T-helper 1 cell treated with Interleukin-12 subunit alpha and Interleukin-12 subunit beta and Interleukin-4 antibody, amounts not matched to agents 30 μg/mL and 1 μg/mL, for 36 hours (primary cell): Measurements from ENCODE around the gene TSTD2.
"Not testable (repeated sequence)": the region's sequence is repeated elsewhere in the genome, so short reads cannot be mapped to it uniquely, and the experiment has no call there.

Experiments
- H3K27ac Mint-ChIP-seq: one replicate; pipeline ENCODE4 v1.8.0; 2021; ENCODE audit warnings: mild to moderate bottlenecking, mixed read lengths
- H3K27me3 Mint-ChIP-seq: one replicate; pipeline ENCODE4 v1.8.0; 2021; ENCODE audit warnings: low read depth, mixed read lengths
- H3K36me3 Mint-ChIP-seq: one replicate; pipeline ENCODE4 v1.8.0; 2021; ENCODE audit warnings: low read depth, mixed read lengths
- H3K4me1 Mint-ChIP-seq: one replicate; pipeline ENCODE4 v1.8.0; 2021; ENCODE audit warnings: low read depth, mixed read lengths
- H3K4me3 Mint-ChIP-seq: one replicate; pipeline ENCODE4 v1.8.0; 2021; ENCODE audit warnings: mild to moderate bottlenecking, moderate library complexity, mixed read lengths
- H3K9me3 Mint-ChIP-seq: one replicate; pipeline ENCODE4 v1.8.0; 2021; ENCODE audit warnings: mixed read lengths

Gene TSTD2

GRCh38 chr9:97645720-97646119 lies 12.6 kb upstream of the TSTD2 start:
- H3K4me1 Mint-ChIP-seq, result peaks cover 8% of the 10 kb centered on the region

DNA sequence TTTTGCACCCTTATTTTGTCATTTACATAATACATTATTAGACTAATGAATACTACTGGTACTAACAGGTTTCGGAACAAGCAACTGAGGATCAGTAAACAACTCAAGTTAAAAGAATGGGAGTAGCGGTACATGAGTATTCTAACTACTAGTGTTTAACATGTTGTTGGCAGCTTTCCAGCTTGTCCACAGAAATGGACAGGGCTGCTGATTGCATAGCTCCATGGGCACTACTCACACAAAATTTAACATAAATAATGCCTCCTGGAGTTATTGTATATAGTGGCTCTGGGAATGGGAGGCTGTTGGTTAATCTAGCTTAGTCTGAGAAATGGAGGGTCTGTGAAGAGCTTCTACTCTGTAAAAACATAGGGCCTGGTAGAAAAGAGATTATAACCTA lies 7.2 kb upstream of the TSTD2 start:
- Mint-ChIP-seq H3K27ac (no peak overlapping the region), H3K9me3 (no peaks in the 10 kb centered on the region), H3K36me3 (peaks cover 17% of the 10 kb centered on the region), H3K4me1 (peaks cover 30% of the 10 kb centered on the region), H3K27me3 (no peaks in the 10 kb centered on the region), H3K4me3 (no peak overlapping the region)

More at GRCh38 chr9:97645720-97646119, 12.6 kb upstream of the TSTD2 start:
- Mint-ChIP-seq H3K27ac (no peak overlapping the region), H3K9me3 (no peaks in the 10 kb centered on the region), H3K36me3 (peaks cover 31% of the 10 kb centered on the region), H3K4me3 (no peak overlapping the region), H3K27me3 (no peaks in the 10 kb centered on the region)

DNA sequence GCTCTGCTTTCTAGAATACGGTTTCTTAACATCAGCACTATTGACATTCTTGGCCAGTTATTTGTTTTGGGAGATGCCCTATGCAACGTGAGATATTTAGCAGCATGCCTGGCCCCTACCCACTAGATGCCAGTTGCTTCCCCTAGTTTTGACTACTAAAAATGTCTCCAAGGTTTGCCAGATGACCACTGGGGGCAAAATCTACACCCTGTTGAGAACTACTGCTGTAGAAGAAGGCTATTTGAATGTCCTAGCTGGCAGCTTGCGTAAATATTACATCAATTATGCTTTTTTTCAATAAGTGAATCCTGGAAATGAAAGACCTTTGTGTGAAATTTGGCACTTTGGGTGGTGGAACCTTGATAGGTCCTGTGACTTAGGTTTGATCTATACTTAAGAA lies 5.5 kb upstream of the TSTD2 start:
- Mint-ChIP-seq H3K27me3 (no peaks in the 10 kb centered on the region), H3K4me3 (no peak overlapping the region), H3K36me3 (peaks cover 21% of the 10 kb centered on the region), H3K27ac (no peak overlapping the region), H3K9me3 (no peaks in the 10 kb centered on the region), H3K4me1 (peaks cover 35% of the 10 kb centered on the region)

- Mint-ChIP-seq H3K27ac (no peak overlapping the region), H3K4me3 (no peak overlapping the region)
Observed at GRCh38 chr9:97636903-97637302, 3.7 kb upstream of the TSTD2 start.

GRCh38 chr9:97635026-97635425 lies 1.9 kb upstream of the TSTD2 start:
- Mint-ChIP-seq H3K4me3 (peak overlapping the region; percentile 95), H3K4me1 (peaks cover 35% of the 10 kb centered on the region), H3K36me3 (peaks cover 10% of the 10 kb centered on the region), H3K27ac (peak overlapping the region; percentile 97), H3K9me3 (no peaks in the 10 kb centered on the region), H3K27me3 (no peaks in the 10 kb centered on the region)

More at GRCh38 chr9:97636903-97637302, 3.7 kb upstream of the TSTD2 start:
- H3K4me1 Mint-ChIP-seq, result peaks cover 37% of the 10 kb centered on the region
- peaks cover 16% of the 10 kb centered on the region for H3K36me3 Mint-ChIP-seq
- no peaks in the 10 kb centered on the region for H3K27me3 Mint-ChIP-seq
- no peaks in the 10 kb centered on the region for H3K9me3 Mint-ChIP-seq

GRCh38 chr9:97633859-97634490 lies 807 bp upstream of the TSTD2 start:
- no peaks in the 10 kb centered on the region for H3K27me3 Mint-ChIP-seq
- peak overlapping the region; percentile 97 for H3K27ac Mint-ChIP-seq
- peaks cover 10% of the 10 kb centered on the region for H3K36me3 Mint-ChIP-seq
- peak overlapping the region; percentile 95 for H3K4me3 Mint-ChIP-seq
- H3K9me3 Mint-ChIP-seq, result no peaks in the 10 kb centered on the region
- peaks cover 34% of the 10 kb centered on the region for H3K4me1 Mint-ChIP-seq

GRCh38 chr9:97632248-97632984 lies 752 bp downstream of the TSTD2 start:
- Mint-ChIP-seq H3K27me3 (no peaks in the 10 kb centered on the region), H3K36me3 (peaks cover 12% of the 10 kb centered on the region), H3K4me1 (peaks cover 29% of the 10 kb centered on the region), H3K27ac (peak overlapping the region; percentile 97), H3K9me3 (no peaks in the 10 kb centered on the region), H3K4me3 (peak overlapping the region; percentile 95)

DNA sequence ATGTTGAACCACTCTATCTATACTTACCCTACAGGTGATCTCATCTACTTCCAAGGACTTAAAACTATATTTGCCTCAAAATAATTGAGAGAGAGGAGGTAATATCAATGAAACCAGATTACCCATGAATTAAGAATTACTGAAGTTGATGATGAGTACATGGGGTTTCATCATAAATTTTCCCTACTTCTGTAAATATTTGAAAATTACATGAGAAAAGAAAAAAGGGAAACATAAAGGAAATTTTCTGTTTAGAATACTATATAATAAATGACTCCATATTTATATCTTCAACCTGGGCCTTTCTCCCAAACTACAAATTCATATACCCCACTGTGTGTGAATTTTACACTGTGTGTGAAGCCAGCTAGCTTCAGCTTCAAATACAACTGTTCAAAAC lies 2.6 kb downstream of the TSTD2 start:
- no peak overlapping the region for H3K27ac Mint-ChIP-seq
- no peaks in the 10 kb centered on the region for H3K9me3 Mint-ChIP-seq
- H3K27me3 Mint-ChIP-seq, result no peaks in the 10 kb centered on the region
- H3K4me3 Mint-ChIP-seq, result no peak overlapping the region
- H3K36me3 Mint-ChIP-seq, result peaks cover 13% of the 10 kb centered on the region
- peaks cover 21% of the 10 kb centered on the region for H3K4me1 Mint-ChIP-seq

DNA sequence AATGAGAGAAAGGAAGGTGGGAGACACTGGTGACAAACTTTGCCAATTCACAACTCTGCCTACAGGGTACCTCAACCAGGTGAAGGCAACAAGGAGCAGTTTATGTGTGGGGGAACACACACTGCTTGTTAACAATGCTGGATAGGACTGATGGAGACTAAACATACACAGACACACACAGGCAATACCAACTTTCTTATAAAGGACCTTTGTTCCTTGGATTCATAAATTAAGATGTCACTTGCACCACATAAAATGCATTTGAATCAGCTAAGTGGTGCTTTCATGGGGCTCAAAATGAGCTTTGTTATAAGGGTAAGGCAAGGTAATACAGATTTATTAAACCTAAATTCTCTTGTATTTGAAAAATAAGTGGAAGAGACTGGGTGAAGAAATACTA lies 4.0 kb downstream of the TSTD2 start:
- Mint-ChIP-seq H3K36me3 (peaks cover 14% of the 10 kb centered on the region), H3K9me3 (no peaks in the 10 kb centered on the region), H3K4me1 (peaks cover 11% of the 10 kb centered on the region), H3K27ac (no peak overlapping the region), H3K4me3 (no peak overlapping the region), H3K27me3 (no peaks in the 10 kb centered on the region)

- Mint-ChIP-seq H3K4me1 (peaks cover 11% of the 10 kb centered on the region), H3K27me3 (no peaks in the 10 kb centered on the region), H3K27ac (no peak overlapping the region)
Observed at GRCh38 chr9:97628668-97629067, 4.5 kb downstream of the TSTD2 start.

GRCh38 chr9:97627624-97628023 lies 5.5 kb downstream of the TSTD2 start:
- Mint-ChIP-seq H3K27me3 (no peaks in the 10 kb centered on the region), H3K4me1 (peaks cover 11% of the 10 kb centered on the region), H3K27ac (no peak overlapping the region), H3K4me3 (no peak overlapping the region), H3K9me3 (no peaks in the 10 kb centered on the region), H3K36me3 (peaks cover 16% of the 10 kb centered on the region)

More at GRCh38 chr9:97628668-97629067, 4.5 kb downstream of the TSTD2 start:
- H3K4me3 Mint-ChIP-seq, result no peak overlapping the region
- peaks cover 11% of the 10 kb centered on the region for H3K36me3 Mint-ChIP-seq
- no peaks in the 10 kb centered on the region for H3K9me3 Mint-ChIP-seq

- Mint-ChIP-seq H3K27ac (no peak overlapping the region), H3K4me3 (no peak overlapping the region), H3K4me1 (peaks cover 6% of the 10 kb centered on the region), H3K27me3 (no peaks in the 10 kb centered on the region), H3K36me3 (peaks cover 24% of the 10 kb centered on the region), H3K9me3 (no peaks in the 10 kb centered on the region)
Observed at GRCh38 chr9:97625620-97626019, 7.5 kb downstream of the TSTD2 start.

- H3K27me3 Mint-ChIP-seq, result no peaks in the 10 kb centered on the region
- no peaks in the 10 kb centered on the region for H3K9me3 Mint-ChIP-seq
- H3K4me3 Mint-ChIP-seq, result no peak overlapping the region
- H3K4me1 Mint-ChIP-seq, result peaks cover 2% of the 10 kb centered on the region
- H3K27ac Mint-ChIP-seq, result no peak overlapping the region
- H3K36me3 Mint-ChIP-seq, result peaks cover 27% of the 10 kb centered on the region
Observed at GRCh38 chr9:97623946-97624345, 9.2 kb downstream of the TSTD2 start.

DNA sequence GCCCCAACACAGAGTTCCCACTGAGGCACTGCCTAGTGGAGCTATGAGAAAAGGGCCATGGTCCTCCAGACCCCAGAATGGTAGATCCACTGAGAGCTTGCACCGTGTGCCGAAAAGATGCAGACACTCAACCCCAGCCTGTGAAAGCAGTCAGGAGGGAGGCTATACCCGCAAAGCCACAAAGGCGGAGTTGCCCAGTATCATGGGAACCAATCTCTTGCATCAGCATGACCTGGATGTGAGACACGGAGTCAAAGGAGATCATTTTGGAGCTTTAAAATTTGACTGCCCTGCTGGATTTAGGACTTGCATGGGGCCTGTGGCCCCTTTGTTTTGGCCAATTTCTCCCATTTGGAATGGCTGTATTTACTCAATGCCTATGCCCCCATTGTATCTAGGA lies 10.7 kb downstream of the TSTD2 start:
- not testable (repeated sequence) for H3K27me3 Mint-ChIP-seq, H3K4me3 Mint-ChIP-seq, H3K9me3 Mint-ChIP-seq, H3K27ac Mint-ChIP-seq
- peaks cover 29% of the 10 kb centered on the region for H3K36me3 Mint-ChIP-seq
- peaks cover 11% of the 10 kb centered on the region for H3K4me1 Mint-ChIP-seq

- peaks cover 11% of the 10 kb centered on the region for H3K4me1 Mint-ChIP-seq
- not testable (repeated sequence) for H3K27me3 Mint-ChIP-seq, H3K27ac Mint-ChIP-seq, H3K4me3 Mint-ChIP-seq, H3K9me3 Mint-ChIP-seq
- peaks cover 31% of the 10 kb centered on the region for H3K36me3 Mint-ChIP-seq
Observed at GRCh38 chr9:97620063-97620462, 13.1 kb downstream of the TSTD2 start.
